Right kidney (tissue), 1 donor: ENCODE results near the gene SNX32.

Experiments used
- DNase-seq: peaks from one replicate; pipeline ENCODE4 v3.0.0-alpha.2; 2016

SNX32 gene

GRCh38 chr11:65796726-65797601, 36.8 kb upstream of the SNX32 start:
- no peak for DNase-seq

GRCh38 chr11:65797711-65798110, 36.1 kb upstream of the SNX32 start:
- no peak for DNase-seq

GRCh38 chr11:65798882-65799281, 34.9 kb upstream of the SNX32 start:
- DNase-seq: no peak

- no peak for DNase-seq
Measured at GRCh38 chr11:65801153-65801987, 32.4 kb upstream of the SNX32 start.

DNA sequence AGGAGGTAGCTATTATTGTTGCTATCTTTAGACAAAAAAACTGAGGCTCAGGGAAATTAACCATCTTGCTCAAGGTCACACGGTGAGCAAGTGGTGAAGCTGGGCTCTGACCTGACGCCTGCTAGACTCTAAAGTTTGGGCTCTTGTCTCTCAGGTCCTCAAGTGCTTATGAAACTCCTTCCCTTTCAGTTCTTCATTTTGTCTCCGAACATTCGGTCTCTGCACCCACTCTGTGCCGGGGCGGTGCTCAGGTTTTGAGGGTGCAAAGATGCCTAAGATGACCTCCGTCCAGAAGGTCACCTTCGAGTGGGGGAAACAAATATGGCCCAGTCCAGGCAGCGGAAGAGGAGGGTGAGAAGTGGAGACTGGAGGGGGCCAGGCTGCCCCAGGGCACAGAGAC, 30.9 kb upstream of the SNX32 start:
- DNase-seq: no peak

- no peak for DNase-seq
Measured at GRCh38 chr11:65803797-65804492, 29.8 kb upstream of the SNX32 start.

DNA sequence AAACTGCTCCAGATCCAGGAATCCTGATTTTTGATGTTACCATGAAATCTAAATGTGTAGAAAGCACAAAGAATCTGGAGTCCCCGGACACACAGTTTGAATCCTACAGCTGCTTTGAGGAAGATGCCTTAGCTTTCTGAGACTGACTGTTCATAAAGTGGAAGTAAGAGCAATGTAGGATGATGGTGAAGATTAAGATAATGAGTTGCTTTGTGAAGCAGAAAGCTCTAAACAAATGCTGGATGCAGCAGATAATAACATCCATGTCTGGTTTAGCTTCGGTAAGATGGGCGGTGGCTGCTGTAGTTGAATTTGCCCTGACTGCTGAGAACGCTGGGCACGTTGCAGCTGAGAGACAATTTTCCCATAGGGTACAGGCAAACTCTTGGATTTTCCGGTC, 26.8 kb upstream of the SNX32 start:
- no peak for DNase-seq

- no peak for DNase-seq
Measured at GRCh38 chr11:65808744-65809341, 24.9 kb upstream of the SNX32 start.

DNA sequence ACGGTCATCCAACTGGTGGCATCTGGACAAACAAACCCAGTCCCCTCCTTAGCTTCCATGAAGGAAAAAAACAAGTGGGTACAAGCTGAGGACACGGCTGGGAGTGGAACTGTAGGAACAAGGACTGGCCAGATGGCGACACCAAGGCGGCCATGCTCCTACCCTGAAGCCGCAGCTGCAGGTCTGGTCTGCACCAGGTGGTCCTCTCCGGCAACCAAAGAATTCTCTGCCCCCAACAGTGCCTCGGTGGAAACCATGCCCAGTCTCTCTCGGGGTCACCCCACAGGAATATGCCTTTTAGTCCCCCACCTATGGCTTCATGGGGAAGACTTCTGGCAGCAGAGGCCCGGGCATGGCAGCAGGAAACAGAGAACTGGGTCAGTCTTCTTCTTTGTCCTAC, 24.3 kb upstream of the SNX32 start:
- DNase-seq: no peak

DNA sequence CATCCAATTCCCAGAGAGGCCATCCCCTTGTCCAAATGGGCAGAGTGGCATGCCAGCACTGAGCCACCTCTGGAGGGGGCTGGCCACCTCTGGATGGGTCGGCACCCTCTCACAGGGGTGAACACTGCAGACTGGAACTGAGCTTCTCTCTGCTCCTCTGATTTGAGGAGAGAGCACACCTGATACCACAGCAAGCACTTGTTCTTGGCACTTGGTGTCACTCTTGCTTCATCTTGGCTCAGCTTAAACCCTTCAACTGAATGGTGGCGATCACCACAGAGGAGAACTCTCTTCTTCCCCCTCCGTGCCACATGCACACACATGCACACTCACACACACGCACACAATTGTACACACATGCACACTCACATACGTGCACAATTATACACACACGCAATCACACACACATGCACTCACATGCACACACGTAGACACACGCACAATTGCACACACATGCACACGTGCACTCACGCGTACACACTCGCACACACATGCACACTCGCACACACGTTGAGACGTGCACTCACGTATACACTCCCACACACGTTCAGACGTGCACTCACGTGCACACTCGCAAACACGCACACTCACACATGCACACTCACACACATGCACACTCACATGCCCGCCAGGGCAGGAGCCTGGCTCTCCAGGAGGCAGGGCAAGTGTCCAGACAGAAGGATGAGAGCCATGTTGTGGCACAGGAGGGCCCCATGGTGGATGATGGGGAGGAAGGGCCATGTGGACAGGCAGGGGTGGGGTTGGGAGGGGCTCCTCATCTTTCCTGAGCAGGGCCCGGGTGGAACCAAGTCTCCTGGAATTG, 23.5 kb upstream of the SNX32 start:
- DNase-seq: no peak

DNA sequence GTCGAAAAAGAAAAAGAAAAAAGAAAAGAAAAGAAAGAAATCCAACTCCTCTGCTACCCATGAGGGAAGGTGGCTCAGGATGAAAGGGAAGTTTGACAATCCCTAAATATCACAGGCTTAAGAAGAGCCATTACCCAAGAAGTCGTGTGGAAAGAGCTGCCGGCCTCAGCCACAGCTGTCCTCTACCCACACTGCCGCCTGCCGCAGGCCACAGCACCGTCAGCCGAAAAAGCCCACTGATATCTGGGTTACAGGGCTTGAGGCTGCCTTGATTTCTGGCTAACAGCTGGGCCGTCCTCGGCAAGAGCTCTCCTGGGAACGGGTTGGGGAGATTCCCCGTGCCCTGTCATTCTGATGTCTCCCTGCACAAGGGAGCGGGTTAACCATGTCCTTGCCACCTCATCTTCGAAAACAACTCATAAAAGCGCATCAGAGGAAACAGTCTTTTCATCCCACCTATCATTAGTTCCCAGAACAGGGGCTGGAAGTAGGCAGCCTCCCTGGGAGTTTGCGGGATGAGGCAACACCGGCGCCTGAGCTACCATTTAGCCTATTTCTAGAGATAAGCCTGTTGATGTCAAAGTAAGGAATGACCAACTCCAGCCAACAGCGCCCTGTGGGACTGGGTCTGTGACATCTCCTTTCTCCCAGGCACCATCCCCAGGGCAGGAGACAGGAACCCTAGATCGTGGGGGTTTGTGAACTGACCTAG, 21.8 kb upstream of the SNX32 start:
- DNase-seq: no peak

- DNase-seq: no peak
Measured at GRCh38 chr11:65814131-65814985, 19.4 kb upstream of the SNX32 start.

- DNase-seq: no peak
Measured at GRCh38 chr11:65814986-65815565, 18.7 kb upstream of the SNX32 start.

- DNase-seq: no peak
Measured at GRCh38 chr11:65816696-65817095, 17.1 kb upstream of the SNX32 start.

DNA sequence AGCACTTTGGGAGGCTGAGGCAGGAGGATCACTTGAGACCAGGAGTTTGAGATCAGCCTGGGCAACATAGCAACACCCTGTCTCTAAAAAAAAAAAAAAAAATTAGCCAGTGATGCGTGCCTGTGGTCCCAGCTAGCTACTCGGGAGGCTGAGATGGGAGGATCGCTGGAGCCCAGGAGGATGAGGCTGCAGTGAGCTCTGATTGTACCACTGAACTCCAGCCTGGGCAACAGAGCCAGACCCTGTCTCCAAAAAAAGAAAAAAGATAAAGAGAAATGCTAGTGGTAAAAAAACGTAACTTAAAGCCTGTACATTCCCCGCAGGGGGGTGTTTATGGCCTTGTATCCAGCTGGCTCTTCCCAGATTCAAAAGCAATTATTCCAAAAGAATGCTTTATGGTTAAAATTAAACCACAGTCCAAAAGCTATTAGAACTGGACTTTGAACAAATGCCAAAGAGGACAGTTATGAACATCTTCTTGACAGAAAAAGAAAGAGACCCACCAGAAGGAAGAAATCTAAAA, 16.4 kb upstream of the SNX32 start:
- DNase-seq: no peak

DNA sequence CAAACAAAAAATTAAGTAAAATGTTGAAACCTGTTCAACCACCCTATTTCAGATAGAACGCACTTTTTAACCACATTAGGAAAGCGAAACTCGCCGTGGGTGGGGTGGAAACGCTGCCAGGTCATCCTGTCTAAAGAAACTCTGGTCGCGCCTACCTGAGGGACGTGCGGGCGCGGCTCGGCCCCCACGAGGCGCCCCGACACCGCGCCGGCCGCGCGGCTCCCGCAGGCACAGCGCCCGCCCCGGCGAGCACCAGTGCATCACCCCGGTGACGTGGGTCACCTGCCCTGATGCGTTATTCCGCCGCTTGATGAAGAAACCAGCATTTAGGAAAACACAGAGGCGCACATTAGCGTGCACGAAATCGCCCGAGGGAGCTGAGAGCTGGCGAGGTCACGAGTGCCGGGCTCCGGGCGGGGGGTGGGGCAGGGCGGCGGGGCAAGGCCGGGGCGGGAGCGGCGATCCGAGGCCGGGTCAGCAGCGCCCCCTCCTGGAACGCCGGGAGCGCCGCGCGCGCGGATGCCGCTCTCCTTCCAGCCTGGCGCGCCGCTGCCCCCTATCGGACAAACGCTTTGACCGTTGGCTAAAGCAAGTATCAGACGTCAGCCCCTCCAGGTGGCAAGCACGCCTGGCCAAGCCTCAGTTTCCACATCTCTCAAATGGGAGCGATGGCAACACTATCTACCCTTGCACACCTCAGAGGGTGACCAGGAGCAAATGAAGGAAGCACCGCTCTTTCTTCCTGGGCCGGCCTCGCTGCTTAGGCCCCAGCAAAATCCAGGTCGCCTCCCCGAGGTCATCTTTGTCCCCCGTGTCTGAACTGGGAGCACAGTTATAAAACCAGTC, 15.7 kb upstream of the SNX32 start:
- peak; percentile 90 for DNase-seq

DNA sequence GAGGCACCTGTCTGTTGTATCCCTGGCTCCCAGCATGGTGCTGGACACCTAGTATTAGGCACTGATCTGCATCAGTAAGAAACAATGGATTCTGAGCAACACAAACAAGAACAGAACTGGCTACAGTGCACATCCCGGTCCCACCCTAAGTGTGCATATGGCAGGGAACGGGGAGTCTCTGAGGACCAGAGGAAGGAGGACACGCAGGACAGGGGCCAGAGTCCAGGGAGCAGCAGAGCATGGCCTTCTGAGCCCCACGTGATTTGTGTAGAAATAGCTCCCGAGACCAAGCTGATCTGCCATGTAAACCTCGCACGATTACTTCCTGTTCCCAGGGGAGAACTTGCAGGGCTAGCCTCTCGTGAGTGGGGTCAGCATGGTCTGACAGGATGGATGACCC, 12.7 kb upstream of the SNX32 start:
- DNase-seq: no peak
